HL-60 (cell line): ENCODE measurements around the gene BRINP3.

Source experiments
- DNase-seq, 2 experiments: peaks; one replicate each; pipeline ENCODE4 v3.0.0-alpha.2; 2010 to 2020; ENCODE audit warnings: low read depth in 1 of 2, low spot score in 1 of 2
- H3K27ac ChIP-seq: fragments of 250-450 bp; sonication (Bioruptor Pico); replicated peaks from 2 replicates; pipeline ENCODE4 v1.5.1; 2020; ENCODE audit warnings: mild to moderate bottlenecking, moderate library complexity
- H3K27me3 ChIP-seq: fragments of 250-450 bp; sonication (Bioruptor Pico); 2 replicates; pipeline ENCODE4 v1.5.1; 2021; ENCODE audit warnings: mild to moderate bottlenecking, moderate library complexity; ENCODE audit not compliant: insufficient read depth, poor library complexity, severe bottlenecking
- H3K4me3 ChIP-seq: replicated peaks from 2 replicates; pipeline ENCODE4 v1.5.1; 2011; ENCODE audit warnings: mild to moderate bottlenecking, control low read depth, low read length; ENCODE audit not compliant: insufficient read depth
- CTCF ChIP-seq: IDR thresholded peaks from one replicate; pipeline ENCODE4 v1.5.1; 2011; ENCODE audit warnings: low read length, control low read depth, inconsistent platforms; ENCODE audit not compliant: insufficient read depth
- GABPA ChIP-seq: IDR thresholded peaks from 2 replicates; pipeline ENCODE4 v1.6.1; 2012; ENCODE audit warnings: low read depth
- POLR2AphosphoS5 ChIP-seq: IDR thresholded peaks from 2 replicates; pipeline ENCODE4 v1.6.1; 2012; ENCODE audit warnings: low read depth
- REST ChIP-seq: IDR thresholded peaks from 2 replicates; pipeline ENCODE4 v1.6.1; 2012; ENCODE audit warnings: low read depth; ENCODE audit not compliant: insufficient replicate concordance
- SPI1 ChIP-seq: IDR thresholded peaks from 2 replicates; pipeline ENCODE4 v1.6.1; 2012; ENCODE audit warnings: low read depth, mild to moderate bottlenecking, borderline replicate concordance

The BRINP3 gene

GRCh38 chr1:190176776-190177175 lies 300.9 kb downstream of the BRINP3 start:
- H3K4me3 ChIP-seq: no peak overlapping the region
- H3K27me3 ChIP-seq: no peaks in the 10 kb centered on the region
- no peak for TF ChIP-seq GABPA
- no peak for TF ChIP-seq POLR2AphosphoS5
- no peak for DNase-seq
- H3K27ac ChIP-seq: no peak overlapping the region

GRCh38 chr1:190175320-190175719 lies 302.3 kb downstream of the BRINP3 start:
- no peak overlapping the region for H3K4me3 ChIP-seq
- no peak for DNase-seq
- H3K27me3 ChIP-seq: no peaks in the 10 kb centered on the region
- TF ChIP-seq REST: no peak
- no peak for TF ChIP-seq GABPA
- TF ChIP-seq CTCF: no peak
- no peak for TF ChIP-seq SPI1
- H3K27ac ChIP-seq: no peak overlapping the region

- no peaks in the 10 kb centered on the region for H3K27me3 ChIP-seq
- TF ChIP-seq CTCF (no peak), POLR2AphosphoS5 (no peak), REST (no peak)
- no peak overlapping the region for H3K27ac ChIP-seq
- H3K4me3 ChIP-seq: no peak overlapping the region
- DNase-seq: no peak
These were observed 304.8 kb downstream of the BRINP3 start for GRCh38 chr1:190172651-190173430.

GRCh38 chr1:190170321-190170720 lies 307.3 kb downstream of the BRINP3 start:
- Histone ChIP-seq H3K4me3 (no peak overlapping the region), H3K27me3 (no peaks in the 10 kb centered on the region), H3K27ac (no peak overlapping the region)
- no peak for DNase-seq
- no peak for TF ChIP-seq REST
- TF ChIP-seq GABPA: no peak
- no peak for TF ChIP-seq POLR2AphosphoS5
- TF ChIP-seq CTCF: no peak
- no peak for TF ChIP-seq SPI1
